HG02588 (cell line): ENCODE measurements around the gene ATXN10.

Experiments
- ATAC-seq: cut with Tn5 transposase; IDR thresholded peaks from one replicate; pipeline ENCODE4 v1.9.1; 2021; ENCODE audit warnings: mild to moderate bottlenecking, moderate library complexity; ENCODE audit not compliant: unreplicated experiment

Gene ATXN10

DNA sequence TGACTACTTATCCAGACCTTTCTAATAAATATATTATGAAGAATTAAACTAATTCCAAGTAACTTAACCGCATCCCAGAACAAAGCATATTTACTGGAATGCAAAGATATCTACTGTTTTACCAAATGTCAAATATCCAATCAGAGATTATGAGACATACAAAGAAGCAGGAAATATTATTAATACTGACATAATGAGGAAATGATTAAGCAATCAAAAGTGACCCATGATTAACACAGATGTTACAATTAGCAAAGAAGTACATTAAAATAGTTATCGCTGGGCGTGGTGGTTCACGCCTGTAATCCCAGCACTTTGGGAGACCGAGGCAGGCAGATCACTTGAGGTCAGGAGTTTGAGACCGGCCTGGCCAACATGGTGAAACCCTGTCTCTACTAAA, 200.1 kb downstream of the ATXN10 start:
- no peak for ATAC-seq

GRCh38 chr22:45872659-45873263, 201.1 kb downstream of the ATXN10 start:
- no peak for ATAC-seq

DNA sequence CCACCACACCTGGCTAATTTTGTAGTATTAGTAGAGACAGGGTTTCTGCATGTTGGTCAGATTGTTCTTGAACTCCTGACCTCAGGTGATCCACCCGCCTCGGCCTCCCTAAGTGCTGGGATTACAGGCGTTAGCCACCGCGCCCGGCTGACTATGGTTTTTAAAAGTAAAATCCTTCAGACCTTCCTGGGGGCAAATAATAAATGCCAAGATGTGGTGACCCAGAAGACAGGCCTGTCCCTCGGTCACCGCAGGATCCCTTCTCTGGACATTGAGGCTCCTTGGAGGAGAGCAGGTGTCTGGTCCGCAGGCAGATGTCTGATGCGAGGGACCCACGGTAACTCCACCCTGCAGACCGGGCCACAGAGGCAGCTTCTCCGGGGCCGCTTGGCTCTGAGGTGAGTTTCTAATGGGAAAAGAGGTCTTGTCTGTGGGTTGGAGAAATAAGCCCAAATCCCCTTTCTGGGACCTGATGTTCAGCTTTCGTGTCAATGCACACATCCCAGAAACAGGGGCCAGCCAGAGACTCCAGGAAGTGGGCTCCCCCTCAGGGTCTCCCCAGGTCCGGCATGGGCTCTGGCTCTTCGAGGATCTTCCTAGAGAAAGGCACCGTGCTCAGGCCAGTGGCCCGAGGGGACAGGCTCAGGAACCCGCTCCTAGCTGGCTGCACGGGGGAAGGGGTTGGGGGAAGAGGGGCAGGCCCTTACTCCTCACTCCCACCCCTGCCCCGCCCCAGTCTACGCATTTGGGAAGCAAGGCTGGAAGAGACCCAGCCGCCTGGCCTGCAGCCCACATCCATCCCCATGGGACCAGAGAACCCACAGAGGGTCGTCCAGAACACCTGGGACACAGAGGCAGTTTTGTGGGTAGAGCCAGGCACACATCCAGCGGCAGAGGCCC, 204.8 kb downstream of the ATXN10 start:
- no peak for ATAC-seq

- ATAC-seq: no peak
Measured at GRCh38 chr22:45877036-45877380, 205.4 kb downstream of the ATXN10 start.

DNA sequence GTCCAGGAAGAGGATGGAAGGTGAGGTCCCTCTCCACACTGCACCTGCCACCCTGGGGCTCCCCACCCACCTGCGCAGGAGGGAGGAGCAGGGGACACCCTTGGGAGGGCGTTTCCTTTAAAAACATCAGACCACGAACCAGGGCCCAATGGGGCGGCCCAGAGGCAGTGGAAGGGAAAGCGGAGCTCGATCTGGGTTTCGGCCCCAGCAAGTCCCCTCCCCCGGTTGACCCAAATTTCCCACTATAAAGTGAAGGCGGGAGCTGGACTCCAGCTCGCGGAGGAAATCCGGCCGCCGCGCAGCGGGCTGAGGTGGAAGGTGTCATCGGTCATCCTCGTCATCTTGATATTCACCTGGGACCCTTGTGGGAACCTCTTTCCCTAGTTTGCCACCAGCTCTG, 206.0 kb downstream of the ATXN10 start:
- ATAC-seq: no peak

GRCh38 chr22:45878051-45878781, 206.6 kb downstream of the ATXN10 start:
- ATAC-seq: no peak

GRCh38 chr22:45878901-45879551, 207.4 kb downstream of the ATXN10 start:
- ATAC-seq: no peak

DNA sequence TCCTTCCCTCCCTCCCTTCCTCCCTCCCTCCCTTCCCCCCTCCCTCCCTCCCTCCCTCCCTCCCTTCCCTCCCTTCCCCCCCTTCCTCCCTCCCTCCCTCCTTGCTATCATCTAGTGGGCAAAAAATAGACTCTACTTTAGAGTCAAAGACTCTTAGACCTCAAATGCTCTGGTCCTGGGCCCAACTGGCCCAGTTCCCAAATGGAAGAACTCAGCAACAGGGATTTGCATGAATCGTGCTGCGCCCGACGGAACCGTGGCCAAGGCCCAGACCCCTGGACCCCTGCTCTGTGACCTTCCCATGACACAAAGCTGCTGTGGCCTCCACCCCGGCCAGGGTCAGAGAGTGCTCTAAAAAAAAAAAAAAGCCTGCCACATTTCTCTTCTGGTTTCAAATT, 207.9 kb downstream of the ATXN10 start:
- ATAC-seq: no peak

- ATAC-seq: no peak
Measured at GRCh38 chr22:45880091-45880715, 208.6 kb downstream of the ATXN10 start.

DNA sequence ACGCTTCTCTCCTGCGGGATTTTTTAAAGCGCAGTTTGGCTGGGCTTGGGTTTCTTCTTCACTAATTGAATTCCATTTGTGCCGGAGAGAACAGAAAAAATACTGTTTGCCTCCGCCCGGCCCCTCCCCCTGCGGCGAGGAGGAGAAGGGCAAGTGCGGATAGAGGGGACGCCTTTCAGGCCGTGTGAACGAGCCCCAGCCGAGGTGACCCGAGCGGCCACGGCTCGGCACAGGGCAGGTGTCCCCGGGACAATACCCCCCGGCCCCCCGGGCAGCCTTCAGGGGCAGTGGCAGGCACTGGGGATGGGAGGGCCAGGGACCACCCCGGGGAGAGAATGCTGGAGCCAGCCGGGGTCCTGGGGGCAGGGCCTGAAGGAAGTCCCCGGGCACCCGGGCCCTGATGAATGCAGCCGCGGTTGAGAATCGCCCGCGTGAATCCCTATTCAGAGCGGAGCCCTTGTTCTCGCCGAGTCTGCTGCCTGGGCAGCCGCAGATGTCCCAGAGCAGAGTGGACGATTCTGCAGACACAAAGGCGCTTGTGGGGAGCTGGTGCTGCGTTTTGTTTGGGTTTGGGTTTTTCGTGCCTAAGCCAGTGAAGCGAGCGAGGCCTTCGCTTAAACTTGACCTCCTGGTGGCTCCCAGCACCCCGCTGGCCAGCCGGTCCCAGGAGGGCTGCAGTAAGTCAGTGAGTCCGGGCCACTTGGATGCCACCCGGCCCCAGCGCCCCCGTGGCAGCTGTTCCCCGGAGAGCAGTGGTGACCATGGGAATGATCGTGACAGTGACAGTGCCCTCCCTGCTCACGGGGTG, 209.3 kb downstream of the ATXN10 start:
- no peak for ATAC-seq

GRCh38 chr22:45881524-45881875, 209.9 kb downstream of the ATXN10 start:
- ATAC-seq: no peak

- ATAC-seq: no peak
Measured at GRCh38 chr22:45882881-45883810, 211.5 kb downstream of the ATXN10 start.

DNA sequence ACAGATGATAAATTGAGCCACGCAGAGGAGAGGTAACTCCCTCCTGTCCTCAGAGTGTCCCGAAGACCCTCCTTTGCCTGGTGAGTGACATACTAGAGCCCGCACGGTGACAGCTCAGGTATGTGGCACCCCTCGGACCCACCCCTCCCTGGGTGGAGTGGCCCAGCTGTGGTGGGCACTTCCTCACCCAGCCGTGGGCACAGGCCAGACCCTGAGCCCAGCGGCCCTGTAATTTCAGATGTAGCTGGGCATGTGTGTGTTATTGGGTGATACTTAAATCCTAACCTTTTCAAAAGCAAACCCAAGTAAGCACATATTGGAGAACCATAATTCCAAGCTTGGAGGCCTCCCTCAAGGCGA, 212.2 kb downstream of the ATXN10 start:
- no peak for ATAC-seq

GRCh38 chr22:45884201-45885062, 212.8 kb downstream of the ATXN10 start:
- ATAC-seq: no peak

DNA sequence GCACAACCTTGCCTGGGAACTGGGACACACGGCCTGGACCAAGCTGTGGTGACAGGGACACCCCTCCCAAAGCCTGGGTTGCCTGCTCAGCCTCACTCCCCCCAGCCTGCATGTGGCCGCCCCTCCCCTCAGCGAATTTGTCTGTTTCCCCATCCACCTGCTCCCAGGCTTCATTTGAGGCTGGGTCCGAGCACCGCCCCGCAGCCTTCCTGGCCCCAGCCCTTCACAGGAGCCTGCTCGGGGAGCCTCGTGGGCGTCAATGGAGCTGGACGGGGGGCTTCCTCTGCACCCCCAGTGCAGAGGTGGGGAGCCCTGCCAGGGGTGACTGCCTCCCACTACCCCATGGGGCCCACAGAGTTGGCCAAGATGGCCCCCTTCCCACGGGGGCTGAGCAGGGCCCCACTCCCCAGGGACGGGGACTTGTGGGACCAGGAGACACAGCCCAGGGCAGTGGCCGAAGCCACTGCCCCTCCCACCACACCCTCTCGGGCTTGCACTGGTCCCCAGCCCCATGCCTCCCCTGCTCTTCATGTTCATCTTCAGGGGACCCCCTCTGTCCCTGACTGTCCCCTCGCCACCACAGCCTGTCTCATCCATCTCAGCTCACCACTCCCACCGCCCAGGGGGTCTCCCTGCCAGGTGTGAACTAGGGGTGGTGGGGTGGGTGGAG, 213.7 kb downstream of the ATXN10 start:
- ATAC-seq: no peak

- ATAC-seq: no peak
Measured at GRCh38 chr22:45885941-45886395, 214.3 kb downstream of the ATXN10 start.

DNA sequence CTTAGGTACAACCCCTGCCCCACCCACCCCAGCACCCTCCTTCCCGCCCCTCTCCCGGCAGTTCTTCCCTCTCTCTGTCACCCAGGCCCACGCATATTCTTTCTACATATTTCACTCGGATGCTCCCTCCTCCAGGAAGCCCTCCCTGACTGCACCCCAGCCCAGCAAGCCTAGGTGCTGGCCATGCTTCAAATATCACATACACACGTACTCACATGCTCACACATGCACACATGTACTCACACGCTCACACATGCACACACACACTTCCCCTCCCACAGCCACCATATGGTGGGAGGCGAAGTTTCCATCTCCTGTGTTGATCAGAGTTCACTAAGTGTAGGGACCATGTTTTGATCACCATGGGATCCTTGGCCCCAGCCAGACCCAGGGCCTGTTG, 214.9 kb downstream of the ATXN10 start:
- no peak for ATAC-seq
